ENCODE results near the gene SPHKAP.
"Not testable (repeated sequence)": the region's sequence is repeated elsewhere in the genome, so short reads cannot be mapped to it uniquely, and the experiment has no call there.

The SPHKAP gene

DNA sequence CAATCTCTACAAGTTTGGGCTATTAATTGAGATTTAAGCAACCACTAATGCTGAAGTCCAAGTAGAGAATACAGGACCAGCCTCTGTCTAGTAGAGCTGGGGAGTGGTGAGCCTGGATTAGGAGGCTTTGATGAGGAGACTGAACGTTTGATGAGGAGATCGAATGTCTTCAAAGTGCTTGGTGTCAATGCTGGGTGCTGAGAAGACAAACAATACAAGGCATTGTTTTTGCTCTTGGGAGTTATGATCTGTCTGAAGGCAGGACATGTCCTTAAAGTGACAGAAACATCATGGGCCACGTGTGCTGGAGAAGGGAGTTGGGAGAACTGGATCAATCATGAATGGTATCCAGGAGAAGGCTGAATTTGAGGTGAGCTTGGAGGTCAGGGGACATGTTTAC is 143.6 kb downstream of the SPHKAP start:
- DNase-seq, result no peak

GRCh38 chr2:228023619-228024018 is 157.9 kb downstream of the SPHKAP start:
- DNase-seq, result no peak

- DNase-seq, result no peak
Observed at GRCh38 chr2:228018311-228018710, 163.2 kb downstream of the SPHKAP start.

GRCh38 chr2:228017784-228018183 is 163.7 kb downstream of the SPHKAP start:
- DNase-seq, result no peak

- DNase-seq, result no peak
Observed at GRCh38 chr2:228016402-228016801, 165.1 kb downstream of the SPHKAP start.

DNA sequence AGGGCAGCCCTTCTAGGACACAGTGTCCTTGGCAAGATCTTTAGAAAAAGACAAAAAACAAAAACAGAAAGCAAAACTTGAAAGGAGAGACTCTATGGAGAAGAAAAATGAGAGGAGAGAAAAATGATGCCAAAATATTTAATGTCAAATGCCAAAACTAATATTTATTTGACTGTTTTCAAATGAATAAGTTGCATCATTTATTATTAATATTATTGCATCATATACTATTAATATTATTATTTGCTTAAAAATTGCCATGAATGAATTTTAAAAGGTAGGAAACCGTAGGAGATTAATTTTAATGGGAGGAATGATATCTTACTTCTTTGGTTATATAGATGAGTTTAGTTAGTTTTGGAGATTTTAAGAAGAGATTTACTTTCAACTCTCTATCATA is 165.7 kb downstream of the SPHKAP start:
- no peak for DNase-seq

DNA sequence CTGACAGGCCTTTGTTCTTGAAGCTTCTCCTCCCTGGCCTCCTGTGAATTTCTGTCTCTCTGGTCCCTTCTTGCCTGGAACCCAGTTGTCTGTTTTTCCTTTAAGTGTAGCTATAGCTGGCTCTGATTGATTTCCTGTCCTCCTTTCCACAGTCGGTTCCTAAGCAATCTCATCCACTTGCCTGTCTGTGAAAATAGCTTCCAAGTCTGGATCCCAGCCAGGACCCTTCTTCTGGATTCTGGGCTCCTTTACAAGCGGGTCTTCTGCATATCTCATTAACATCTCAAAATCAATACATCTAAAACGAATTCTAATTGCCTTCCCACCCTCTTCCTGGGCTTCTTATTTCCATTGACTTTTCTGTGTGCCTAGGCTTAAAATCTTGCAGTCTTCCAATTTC is 185.1 kb downstream of the SPHKAP start:
- DNase-seq, result no peak

DNA sequence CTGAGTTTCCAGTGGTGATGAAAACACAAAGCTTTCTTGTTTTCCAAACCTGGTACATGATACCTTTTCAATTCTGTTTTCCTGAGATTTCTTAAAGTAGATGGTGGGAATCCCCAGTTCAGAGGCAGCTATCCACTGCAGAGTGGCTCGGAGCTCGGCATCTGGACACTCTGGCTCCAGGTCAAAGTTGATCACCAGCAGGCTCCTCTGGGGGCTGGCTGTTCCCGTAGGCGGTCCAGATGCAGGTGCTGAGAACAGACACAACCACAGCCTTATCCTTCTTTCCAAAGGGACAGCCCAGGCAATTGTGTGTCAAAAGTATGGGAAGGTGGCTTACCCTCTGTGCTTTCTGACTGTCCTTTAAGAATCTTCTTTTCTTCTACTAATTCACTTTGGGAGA is 190.6 kb downstream of the SPHKAP start:
- DNase-seq, result no peak

DNA sequence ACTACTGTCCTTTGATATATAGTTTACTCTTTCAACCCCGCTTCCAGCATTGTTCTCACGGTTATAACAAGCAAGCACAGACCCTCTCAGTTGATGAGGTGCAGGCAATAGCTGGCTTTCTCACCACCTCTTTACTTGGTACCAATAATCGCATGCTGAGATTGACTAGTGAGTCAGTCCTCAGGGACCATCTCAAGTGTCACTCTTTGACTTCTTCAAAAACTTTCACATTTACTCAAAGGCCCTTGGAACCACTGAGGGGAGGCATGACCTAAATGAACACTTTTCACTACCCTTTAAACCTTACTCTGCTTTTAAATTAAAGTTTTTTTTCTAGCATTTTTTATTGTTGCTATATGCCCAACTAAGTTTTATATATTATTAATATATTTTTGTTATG is 208.2 kb downstream of the SPHKAP start:
- no peak for DNase-seq

DNA sequence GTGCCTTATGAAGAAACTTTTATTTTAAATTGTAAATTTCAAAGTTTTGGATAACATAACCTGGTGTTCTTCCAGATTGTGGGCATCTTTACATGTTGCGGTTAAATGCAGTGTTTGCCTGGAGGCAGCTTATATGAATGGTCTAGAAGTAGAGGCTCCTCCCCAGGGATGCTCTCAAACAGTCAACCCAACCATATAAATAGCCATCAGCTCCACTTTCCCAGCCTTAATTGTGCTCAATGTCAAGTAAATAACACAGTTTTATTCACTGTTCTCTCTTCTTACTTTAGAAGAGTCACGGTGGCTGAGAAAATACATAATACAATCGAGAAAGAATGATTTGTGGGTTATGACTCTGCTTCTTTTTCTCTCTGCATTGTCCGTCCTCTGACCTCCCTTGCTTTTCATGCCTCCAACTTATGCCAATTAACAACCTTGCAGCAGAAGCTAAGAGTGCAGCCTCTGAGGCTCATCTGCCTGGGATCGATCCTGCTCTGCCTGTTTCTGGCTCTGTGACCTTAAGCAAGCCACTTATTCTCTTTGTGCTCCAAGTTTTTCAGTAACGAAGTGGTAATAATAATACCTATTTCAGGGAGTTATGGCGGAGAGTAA is 209.8 kb downstream of the SPHKAP start:
- DNase-seq, result no peak

DNA sequence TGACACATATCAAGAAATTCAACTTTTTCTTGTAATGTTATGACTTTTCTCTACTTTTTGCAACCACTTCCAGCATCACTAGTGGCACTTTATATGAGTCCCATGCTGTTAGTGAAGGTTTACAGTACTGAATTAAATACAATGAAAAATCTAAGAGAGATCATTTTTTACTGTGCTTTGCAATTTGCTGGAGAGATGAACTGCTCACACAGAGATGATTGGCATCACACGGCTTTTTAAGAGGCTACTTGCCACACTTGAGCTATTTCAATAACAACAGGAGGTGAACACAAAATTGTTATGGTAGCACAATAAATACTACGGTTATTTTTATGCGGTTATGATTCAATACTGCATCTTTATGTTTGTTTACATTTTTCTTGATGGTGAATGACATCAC is 221.2 kb downstream of the SPHKAP start:
- DNase-seq, result no peak

- no peak for DNase-seq
Observed at GRCh38 chr2:227942965-227943364, 238.5 kb downstream of the SPHKAP start.

GRCh38 chr2:227942021-227942420 is 239.5 kb downstream of the SPHKAP start:
- DNase-seq, result no peak

GRCh38 chr2:227939271-227940027 is 242.0 kb downstream of the SPHKAP start:
- no peak for DNase-seq

GRCh38 chr2:227936249-227936648 is 245.2 kb downstream of the SPHKAP start:
- not testable (repeated sequence) for DNase-seq

DNA sequence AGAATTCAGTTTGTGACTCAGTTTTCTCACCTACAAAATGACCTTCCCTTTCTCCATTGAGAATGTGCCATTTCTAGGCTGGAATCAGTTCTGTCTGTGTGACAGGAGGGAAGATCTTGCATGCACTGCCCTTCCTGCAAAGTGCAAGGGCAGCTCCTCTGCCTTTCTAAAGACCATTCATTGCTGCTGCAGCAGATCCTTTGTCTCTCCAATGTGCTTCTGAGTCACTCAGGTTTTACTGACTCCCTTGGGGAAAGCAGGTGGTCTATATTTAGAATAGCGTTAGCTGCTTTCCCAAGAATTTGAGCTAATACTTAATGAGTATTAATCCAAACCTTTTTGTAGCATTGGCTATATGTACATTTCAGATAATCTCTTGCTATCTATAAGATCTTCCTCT is 247.6 kb downstream of the SPHKAP start:
- DNase-seq, result no peak

DNA sequence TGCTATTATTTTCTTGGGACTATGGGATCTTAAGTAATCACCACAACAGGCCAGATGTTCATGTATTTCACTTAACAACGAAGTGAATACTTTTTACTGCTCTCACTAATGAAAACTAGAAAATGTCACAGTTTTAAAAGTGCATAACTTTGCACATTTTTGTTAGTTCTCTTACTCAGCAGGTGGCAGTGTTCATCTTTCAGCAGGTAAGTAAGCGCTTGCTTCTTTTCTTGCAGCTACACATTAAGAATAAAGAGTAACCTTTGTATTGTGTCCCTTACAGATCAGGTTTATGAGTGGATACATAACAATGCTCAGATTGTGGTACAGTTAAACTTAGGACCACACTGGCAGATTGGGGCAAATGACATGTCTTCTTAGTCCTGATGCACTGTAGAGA is 249.1 kb downstream of the SPHKAP start:
- DNase-seq, result no peak

- no peak for DNase-seq
Observed at GRCh38 chr2:227932001-227932400, 249.5 kb downstream of the SPHKAP start.

All from activated CD8-positive, alpha-beta memory T cell treated with anti-CD3 and anti-CD28 coated beads, Interleukin-2, amount 50 U/mL, for 48 hours (primary cell).